HepG2 (cell line): ENCODE results near the gene NRG4. TPM values are rescaled to one million over a fixed set of nuclear protein-coding genes. Genes with fewer than 3 reads are reported as not detected.

Source experiments
- ATAC-seq: fragments of 200-7000 bp; cut with Tn5 transposase; 3 replicates; pipeline ENCODE4 v1.9.1; 2020; ENCODE audit warnings: mild to moderate bottlenecking, moderate library complexity
- BruUV-seq: library from RNA; stranded (reverse); fragments of 400-500 nt; replicated peaks from 2 replicates; lab custom pipeline; 2021; lab: Mats Ljungman, UMichigan
- CTCF ChIA-PET: fragments of 300-600 bp; formaldehyde crosslinking; extraction: SDS; loops from one replicate; lab custom pipeline; 2021; ENCODE audit warnings: low total read pairs, inconsistent platforms, low intra/inter-chr PET ratio; lab: Yijun Ruan, JAX
- POLR2A ChIA-PET: fragments of 350-600 bp; sonication (Branson Sonifier 250); formaldehyde crosslinking; loops from one replicate; lab custom pipeline; 2020; ENCODE audit warnings: antibody characterized with exemption, inconsistent platforms; lab: Yijun Ruan, JAX
- DNase-seq: peaks from one replicate; pipeline ENCODE4 v3.0.0-alpha.2; 2015; ENCODE audit warnings: low spot score
- FAIRE-seq: peaks from 3 replicates; lab custom pipeline; 2011; peaks lifted over from hg19 to GRCh38; lab: Jason Lieb, UNC
- H2AFZ ChIP-seq: one replicate; pipeline ENCODE4 v1.6.1; 2011; ENCODE audit warnings: low read length, inconsistent platforms
- H3K27ac ChIP-seq: fragments of 300-600 bp; 3 replicates; pipeline ENCODE4 v1.8.0; 2011; ENCODE audit warnings: mixed run types, mild to moderate bottlenecking, mixed read lengths, low read length, inconsistent platforms; ENCODE audit not compliant: insufficient read depth; ENCODE audit errors: extremely low read length
- H3K27me3 ChIP-seq, 2 experiments: fragments of 200-600 bp in 1 of 2; 2 replicates in 1 of 2; 3 replicates in 1 of 2; pipeline versions ENCODE4 v1.6.0 to v1.8.0; 2011; ENCODE audit warnings: low read length in 2 of 2, mild to moderate bottlenecking in 2 of 2, moderate library complexity in 2 of 2, inconsistent platforms in 1 of 2; ENCODE audit not compliant: insufficient read depth in 2 of 2, control insufficient read depth in 1 of 2
- H3K36me3 ChIP-seq, 2 experiments: fragments of 200-600 bp in 1 of 2; replicated peaks in 1 of 2; 2 replicates in 1 of 2; 3 replicates in 1 of 2; pipeline versions ENCODE4 v1.5.1 to v1.8.0; 2011; ENCODE audit warnings: low read length in 2 of 2, inconsistent platforms in 1 of 2; ENCODE audit not compliant: insufficient read depth in 2 of 2, control insufficient read depth in 1 of 2
- H3K4me1 ChIP-seq: 2 replicates; pipeline ENCODE4 v1.5.1; 2012; ENCODE audit warnings: low read length, inconsistent platforms; ENCODE audit not compliant: insufficient read depth
- H3K4me2 ChIP-seq: 2 replicates; pipeline ENCODE4 v1.6.0; 2011; ENCODE audit warnings: low read depth, low read length, inconsistent platforms
- H3K4me3 ChIP-seq, 3 experiments: fragments of 200-600 bp in 1 of 3; sonication (generic), shearing (Covaris generic) in 1 of 3; replicated peaks in 1 of 3; 2 replicates each; pipeline ENCODE4 v1.5.1; 2011 to 2016; ENCODE audit warnings: low read length in 3 of 3, inconsistent platforms in 2 of 3, low read depth in 2 of 3, mild to moderate bottlenecking in 2 of 3, control low read depth in 1 of 3, mixed read lengths in 1 of 3; ENCODE audit not compliant: insufficient read depth in 1 of 3
- H3K79me2 ChIP-seq: one replicate; pipeline ENCODE4 v1.6.1; 2011; ENCODE audit warnings: low read length, inconsistent platforms; ENCODE audit not compliant: insufficient read depth
- H3K9ac ChIP-seq: 2 replicates; pipeline ENCODE4 v1.6.0; 2011; ENCODE audit warnings: mild to moderate bottlenecking, low read depth, low read length, inconsistent platforms; ENCODE audit not compliant: insufficient read depth
- H3K9me3 ChIP-seq: 2 replicates; pipeline ENCODE4 v1.5.1; 2012; ENCODE audit warnings: mild to moderate bottlenecking, low read length
- H4K20me1 ChIP-seq: 2 replicates; pipeline ENCODE4 v1.6.0; 2011; ENCODE audit warnings: inconsistent platforms, mild to moderate bottlenecking, low read length, moderate library complexity; ENCODE audit not compliant: insufficient read depth
- CEBPB ChIP-seq: IDR thresholded peaks from 2 replicates; pipeline ENCODE4 v1.6.1; 2011; ENCODE audit warnings: low read depth, low read length, improper control_type of control experiment, borderline replicate concordance
- DMAP1 ChIP-seq: IDR thresholded peaks from 2 replicates; pipeline ENCODE4 v1.6.1; 2016
- FOXA3 ChIP-seq: IDR thresholded peaks from 2 replicates; pipeline ENCODE4 v1.6.1; 2016; ENCODE audit warnings: missing genetic modification reagents, missing compliant biosample characterization
- NFIC ChIP-seq: IDR thresholded peaks from 2 replicates; pipeline ENCODE4 v1.6.1; 2012; ENCODE audit warnings: mild to moderate bottlenecking, low read length, inconsistent platforms
- PTBP1 ChIP-seq: fragments of 200-400 bp; formaldehyde crosslinking; IDR thresholded peaks from 2 replicates; pipeline ENCODE4 v1.6.1; 2018; ENCODE audit warnings: low read length, low read depth; ENCODE audit not compliant: poor library complexity, severe bottlenecking
- SAP130 ChIP-seq: IDR thresholded peaks from 2 replicates; pipeline ENCODE4 v1.6.1; 2016; ENCODE audit warnings: low read depth
- SMAD9 ChIP-seq: sonication (generic); formaldehyde crosslinking; IDR thresholded peaks from 2 replicates; pipeline ENCODE4 v1.5.1; 2020; ENCODE audit warnings: mild to moderate bottlenecking, missing genetic modification reagents
- SP4 ChIP-seq: sonication (generic); formaldehyde crosslinking; IDR thresholded peaks from 2 replicates; pipeline ENCODE4 v1.8.1; 2023; ENCODE audit warnings: mild to moderate bottlenecking, missing genetic modification reagents
- ZFP41 ChIP-seq: sonication (generic); formaldehyde crosslinking; IDR thresholded peaks from 2 replicates; pipeline ENCODE4 v1.4.0; 2020; ENCODE audit warnings: mild to moderate bottlenecking, missing genetic modification reagents, borderline replicate concordance
- ZNF225 ChIP-seq: sonication (generic); formaldehyde crosslinking; IDR thresholded peaks from 2 replicates; pipeline ENCODE4 v1.4.0; 2020; ENCODE audit warnings: mild to moderate bottlenecking, missing genetic modification reagents
- ZNF337 ChIP-seq: sonication (generic); formaldehyde crosslinking; IDR thresholded peaks from 2 replicates; pipeline ENCODE4 v1.5.1; 2020; ENCODE audit warnings: missing genetic modification reagents, low read depth, mild to moderate bottlenecking, borderline replicate concordance
- ZNF563 ChIP-seq: sonication (generic); formaldehyde crosslinking; IDR thresholded peaks from 2 replicates; pipeline ENCODE4 v1.8.0; 2022; ENCODE audit warnings: mild to moderate bottlenecking, moderate library complexity, missing genetic modification reagents
- ZNF672 ChIP-seq: sonication (generic); formaldehyde crosslinking; IDR thresholded peaks from 2 replicates; pipeline ENCODE4 v1.8.1; 2022; ENCODE audit warnings: missing genetic modification reagents
- ZNF761 ChIP-seq: sonication (generic); formaldehyde crosslinking; conservative IDR thresholded peaks from 2 replicates; pipeline ENCODE4 v1.4.0; 2020; ENCODE audit warnings: mild to moderate bottlenecking, missing genetic modification reagents
- ZNF83 ChIP-seq: sonication (generic); formaldehyde crosslinking; IDR thresholded peaks from 2 replicates; pipeline ENCODE4 v1.4.0; 2020; ENCODE audit warnings: missing genetic modification reagents, mild to moderate bottlenecking, borderline replicate concordance
- in situ Hi-C: cut with HindIII; loops from 2 replicates; pipeline ENCODE4 v1.10.0; 2017; ENCODE audit warnings: low pct_unique_long_range_greater_than_20kb; ENCODE audit not compliant: extremely low pct_ligation_motif_present
- intact Hi-C: fragments of 100-400 bp; cut with micrococcal nuclease; formaldehyde crosslinking; loops from one replicate; pipeline ENCODE4 v1.10.0; 2022; ENCODE audit not compliant: unreplicated experiment
- polyA plus RNA-seq, 8 experiments: library from polyadenylated mRNA; depleted of rRNA in 3 of 8; stranded (reverse) in 7 of 8; unstranded in 1 of 8; fragments of >200 nt; fragmentation: Illumina TruSeq in 4 of 8; extraction: Trizol in 4 of 8; gene quantifications; 2 replicates each; pipeline versions ENCODE4 v1.2.1 to v1.2.3, GENCODE V29; 2011 to 2016; ENCODE audit warnings: low read depth in 4 of 8, missing spikeins in 1 of 8, mixed read lengths in 1 of 8; ENCODE audit not compliant: insufficient read depth in 1 of 8
- total RNA-seq, 5 experiments: library from RNA; depleted of rRNA; stranded (reverse); fragments of >200 nt; fragmentation: Illumina TruSeq; extraction: Trizol; gene quantifications; 2 replicates each; pipeline ENCODE4 v1.2.3, GENCODE V29; 2016; ENCODE audit warnings: low read depth in 1 of 5
- TF ChIP-seq, protein P1 (sequence below): sonication (generic); formaldehyde crosslinking; IDR thresholded peaks from 2 replicates; pipeline ENCODE4 v1.5.0; 2020; ENCODE audit warnings: mild to moderate bottlenecking, missing genetic modification reagents, borderline replicate concordance
- TF ChIP-seq, protein P2 (sequence below): IDR thresholded peaks from 2 replicates; pipeline ENCODE4 v1.4.0; 2020; ENCODE audit warnings: mild to moderate bottlenecking, missing genetic modification reagents
- TF ChIP-seq, protein P3 (sequence below): sonication (generic); formaldehyde crosslinking; IDR thresholded peaks from 2 replicates; pipeline ENCODE4 v1.9.0; 2021; ENCODE audit warnings: missing genetic modification reagents, borderline replicate concordance

Gene NRG4
- total and polyA plus RNA-seq, 2 of the 13 experiments (the other 11 are each of a cell fraction or from before 2014, with no cell fraction given): 0.01 TPM; not detected in 1

DNA sequence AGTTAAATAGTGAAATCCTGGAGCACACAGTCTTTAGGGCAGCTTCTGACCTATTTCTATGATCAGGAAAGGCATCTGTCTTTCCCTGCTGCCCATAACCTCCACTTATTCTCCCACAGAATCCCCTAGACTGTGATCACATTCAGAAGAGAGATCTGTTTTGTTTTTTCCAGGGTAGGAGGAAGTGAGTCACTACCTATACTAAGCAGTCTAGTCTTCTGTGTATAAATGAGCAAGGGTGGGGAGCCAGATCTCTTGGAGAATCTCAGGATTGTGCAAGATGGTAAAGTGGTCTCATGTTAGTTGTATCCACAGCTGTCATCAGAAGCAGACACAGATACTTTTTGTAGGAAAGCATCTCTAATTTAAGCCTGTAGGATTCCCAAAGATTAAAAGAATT lies 120.3 kb downstream of the NRG4 start:
- peaks cover 18% of the 10 kb centered on the region for H3K4me1 ChIP-seq
- H3K4me3 ChIP-seq: no peak overlapping the region
- no peak overlapping the region for H3K4me2 ChIP-seq
- no peaks in the 10 kb centered on the region for H3K27me3 ChIP-seq
- ChIA-PET CTCF (no interaction called here), POLR2A (interaction anchor here (1.3 kb wide), 1 partner anchor 11 kb away, joined by 5 read pairs; the partner anchor contains the start of gene FBXO22)
- 0 out of 5 replicates have a peak, but pooled peaks cover 0 to 4% of the 10 kb centered on the region in 2 experiments for H3K36me3 ChIP-seq
- no peak overlapping the region for H2AFZ ChIP-seq
- in situ Hi-C loops: no loop called here
- DNase-seq (peak; percentile 48), ATAC-seq (no peak; the same call in 2 of the 3 replicates), FAIRE-seq (no peak)
- H3K9ac ChIP-seq: no peak overlapping the region
- H4K20me1 ChIP-seq: no peaks in the 10 kb centered on the region
- intact Hi-C loops: no loop called here
- BruUV-seq: no TSS peak
- no peaks in the 10 kb centered on the region for H3K79me2 ChIP-seq
- H3K27ac ChIP-seq: no peak overlapping the region
- no peaks in the 10 kb centered on the region for H3K9me3 ChIP-seq
- TF ChIP-seq ZNF83 (CRISPR knock-in tag): no peak
- TF ChIP-seq ZNF672 (CRISPR knock-in tag): no peak
- no peak for TF ChIP-seq ZNF563 (CRISPR knock-in tag)
- TF ChIP-seq DMAP1 (CRISPR knock-in tag): no peak
- TF ChIP-seq SMAD9: no peak
- TF ChIP-seq, protein P1, sequence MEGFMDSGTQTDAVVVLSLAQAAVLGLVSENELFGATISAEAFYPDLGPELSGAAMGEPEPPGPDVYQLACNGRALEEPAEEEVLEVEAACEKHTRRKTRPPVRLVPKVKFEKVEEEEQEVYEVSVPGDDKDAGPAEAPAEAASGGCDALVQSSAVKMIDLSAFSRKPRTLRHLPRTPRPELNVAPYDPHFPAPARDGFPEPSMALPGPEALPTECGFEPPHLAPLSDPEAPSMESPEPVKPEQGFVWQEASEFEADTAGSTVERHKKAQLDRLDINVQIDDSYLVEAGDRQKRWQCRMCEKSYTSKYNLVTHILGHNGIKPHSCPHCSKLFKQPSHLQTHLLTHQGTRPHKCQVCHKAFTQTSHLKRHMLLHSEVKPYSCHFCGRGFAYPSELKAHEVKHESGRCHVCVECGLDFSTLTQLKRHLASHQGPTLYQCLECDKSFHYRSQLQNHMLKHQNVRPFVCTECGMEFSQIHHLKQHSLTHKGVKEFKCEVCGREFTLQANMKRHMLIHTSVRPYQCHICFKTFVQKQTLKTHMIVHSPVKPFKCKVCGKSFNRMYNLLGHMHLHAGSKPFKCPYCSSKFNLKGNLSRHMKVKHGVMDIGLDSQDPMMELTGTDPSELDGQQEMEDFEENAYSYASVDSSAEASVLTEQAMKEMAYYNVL (CRISPR knock-in tag): no peak
- TF ChIP-seq, protein P2, sequence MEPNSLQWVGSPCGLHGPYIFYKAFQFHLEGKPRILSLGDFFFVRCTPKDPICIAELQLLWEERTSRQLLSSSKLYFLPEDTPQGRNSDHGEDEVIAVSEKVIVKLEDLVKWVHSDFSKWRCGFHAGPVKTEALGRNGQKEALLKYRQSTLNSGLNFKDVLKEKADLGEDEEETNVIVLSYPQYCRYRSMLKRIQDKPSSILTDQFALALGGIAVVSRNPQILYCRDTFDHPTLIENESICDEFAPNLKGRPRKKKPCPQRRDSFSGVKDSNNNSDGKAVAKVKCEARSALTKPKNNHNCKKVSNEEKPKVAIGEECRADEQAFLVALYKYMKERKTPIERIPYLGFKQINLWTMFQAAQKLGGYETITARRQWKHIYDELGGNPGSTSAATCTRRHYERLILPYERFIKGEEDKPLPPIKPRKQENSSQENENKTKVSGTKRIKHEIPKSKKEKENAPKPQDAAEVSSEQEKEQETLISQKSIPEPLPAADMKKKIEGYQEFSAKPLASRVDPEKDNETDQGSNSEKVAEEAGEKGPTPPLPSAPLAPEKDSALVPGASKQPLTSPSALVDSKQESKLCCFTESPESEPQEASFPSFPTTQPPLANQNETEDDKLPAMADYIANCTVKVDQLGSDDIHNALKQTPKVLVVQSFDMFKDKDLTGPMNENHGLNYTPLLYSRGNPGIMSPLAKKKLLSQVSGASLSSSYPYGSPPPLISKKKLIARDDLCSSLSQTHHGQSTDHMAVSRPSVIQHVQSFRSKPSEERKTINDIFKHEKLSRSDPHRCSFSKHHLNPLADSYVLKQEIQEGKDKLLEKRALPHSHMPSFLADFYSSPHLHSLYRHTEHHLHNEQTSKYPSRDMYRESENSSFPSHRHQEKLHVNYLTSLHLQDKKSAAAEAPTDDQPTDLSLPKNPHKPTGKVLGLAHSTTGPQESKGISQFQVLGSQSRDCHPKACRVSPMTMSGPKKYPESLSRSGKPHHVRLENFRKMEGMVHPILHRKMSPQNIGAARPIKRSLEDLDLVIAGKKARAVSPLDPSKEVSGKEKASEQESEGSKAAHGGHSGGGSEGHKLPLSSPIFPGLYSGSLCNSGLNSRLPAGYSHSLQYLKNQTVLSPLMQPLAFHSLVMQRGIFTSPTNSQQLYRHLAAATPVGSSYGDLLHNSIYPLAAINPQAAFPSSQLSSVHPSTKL: 0 out of 2 replicates have a peak, but pooled peaks have one; percentile 17
- peak; percentile 17; the same call in 1 of the 2 replicates for TF ChIP-seq FOXA3 (CRISPR knock-in tag)
- no peak for TF ChIP-seq ZNF337
- TF ChIP-seq ZFP41 (CRISPR knock-in tag): no peak
- TF ChIP-seq, protein P3, sequence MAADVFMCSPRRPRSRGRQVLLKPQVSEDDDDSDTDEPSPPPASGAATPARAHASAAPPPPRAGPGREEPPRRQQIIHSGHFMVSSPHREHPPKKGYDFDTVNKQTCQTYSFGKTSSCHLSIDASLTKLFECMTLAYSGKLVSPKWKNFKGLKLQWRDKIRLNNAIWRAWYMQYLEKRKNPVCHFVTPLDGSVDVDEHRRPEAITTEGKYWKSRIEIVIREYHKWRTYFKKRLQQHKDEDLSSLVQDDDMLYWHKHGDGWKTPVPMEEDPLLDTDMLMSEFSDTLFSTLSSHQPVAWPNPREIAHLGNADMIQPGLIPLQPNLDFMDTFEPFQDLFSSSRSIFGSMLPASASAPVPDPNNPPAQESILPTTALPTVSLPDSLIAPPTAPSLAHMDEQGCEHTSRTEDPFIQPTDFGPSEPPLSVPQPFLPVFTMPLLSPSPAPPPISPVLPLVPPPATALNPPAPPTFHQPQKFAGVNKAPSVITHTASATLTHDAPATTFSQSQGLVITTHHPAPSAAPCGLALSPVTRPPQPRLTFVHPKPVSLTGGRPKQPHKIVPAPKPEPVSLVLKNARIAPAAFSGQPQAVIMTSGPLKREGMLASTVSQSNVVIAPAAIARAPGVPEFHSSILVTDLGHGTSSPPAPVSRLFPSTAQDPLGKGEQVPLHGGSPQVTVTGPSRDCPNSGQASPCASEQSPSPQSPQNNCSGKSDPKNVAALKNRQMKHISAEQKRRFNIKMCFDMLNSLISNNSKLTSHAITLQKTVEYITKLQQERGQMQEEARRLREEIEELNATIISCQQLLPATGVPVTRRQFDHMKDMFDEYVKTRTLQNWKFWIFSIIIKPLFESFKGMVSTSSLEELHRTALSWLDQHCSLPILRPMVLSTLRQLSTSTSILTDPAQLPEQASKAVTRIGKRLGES (CRISPR knock-in tag): no peak
- 0 out of 2 replicates have a peak, but pooled peaks have one; percentile 19 for TF ChIP-seq CEBPB
- no peak for TF ChIP-seq ZNF761 (CRISPR knock-in tag)
- peak; percentile 25; the same call in 1 of the 2 replicates for TF ChIP-seq SAP130
- TF ChIP-seq NFIC: no peak
- TF ChIP-seq ZNF225 (CRISPR knock-in tag): no peak
- TF ChIP-seq SP4: no peak
- no peak for TF ChIP-seq PTBP1
